GM12878 (cell line): ENCODE data around the gene GPR155. TPM values are rescaled to one million over a fixed set of nuclear protein-coding genes. Genes with fewer than 3 reads are reported as not detected.

ENCODE experiments used
- ATAC-seq: fragments of 200-7000 bp; cut with Tn5 transposase; 3 replicates; pipeline ENCODE4 v1.9.1; 2020; ENCODE audit warnings: mild to moderate bottlenecking, moderate library complexity
- BruUV-seq: library from RNA; stranded (reverse); fragments of 400-500 nt; replicated peaks from 2 replicates; lab custom pipeline; 2021; lab: Mats Ljungman, UMichigan
- CTCF ChIA-PET: fragments of 300-600 bp; sonication (Branson Sonifier 250); formaldehyde crosslinking; extraction: SDS; loops from one replicate; lab custom pipeline; 2021; ENCODE audit warnings: inconsistent platforms; lab: Yijun Ruan, JAX
- POLR2A ChIA-PET: fragments of 350-600 bp; formaldehyde crosslinking; extraction: SDS; loops from one replicate; lab custom pipeline; 2021; ENCODE audit warnings: inconsistent platforms; lab: Charles Lee
- RAD21 ChIA-PET: fragments of 300-600 bp; sonication (Branson Sonifier 250); formaldehyde crosslinking; loops from one replicate; lab custom pipeline; 2023; ENCODE audit warnings: antibody characterized with exemption; ENCODE audit not compliant: unreplicated experiment; lab: Charles Lee
- SMC1A ChIA-PET: fragments of 300-600 bp; sonication (Branson Sonifier 250); formaldehyde crosslinking; loops from one replicate; lab custom pipeline; 2023; ENCODE audit not compliant: unreplicated experiment, uncharacterized antibody; lab: Charles Lee
- DNase-seq: peaks from one replicate; pipeline ENCODE4 v3.0.0-alpha.2; 2011; ENCODE audit warnings: low read depth, low spot score
- FAIRE-seq: peaks from 3 replicates; lab custom pipeline; 2011; peaks lifted over from hg19 to GRCh38; lab: Jason Lieb, UNC
- H2AFZ ChIP-seq: 2 replicates; pipeline ENCODE4 v1.6.0; 2011; ENCODE audit warnings: low read depth, low read length, control low read depth; ENCODE audit not compliant: control insufficient read depth
- H3K27ac ChIP-seq: 2 replicates; pipeline ENCODE4 v1.5.1; 2011; ENCODE audit warnings: control low read depth; ENCODE audit not compliant: control insufficient read depth, insufficient read depth
- H3K27me3 ChIP-seq, 2 experiments: replicated peaks in 1 of 2; 2 replicates each; pipeline versions ENCODE4 v1.6.0 to v1.6.1; 2011; ENCODE audit warnings: low read length in 1 of 2; ENCODE audit not compliant: control insufficient read depth in 2 of 2, insufficient read depth in 2 of 2
- H3K36me3 ChIP-seq, 2 experiments: 2 replicates each; pipeline ENCODE4 v1.5.1; 2011; ENCODE audit warnings: low read length in 1 of 2; ENCODE audit not compliant: control insufficient read depth in 2 of 2, insufficient read depth in 2 of 2
- H3K4me1 ChIP-seq: 2 replicates; pipeline ENCODE4 v1.6.1; 2011; ENCODE audit warnings: mild to moderate bottlenecking, low read length, moderate library complexity, mixed read lengths; ENCODE audit not compliant: control insufficient read depth, insufficient read depth
- H3K4me2 ChIP-seq: 2 replicates; pipeline ENCODE4 v1.6.0; 2011; ENCODE audit warnings: control low read depth; ENCODE audit not compliant: control insufficient read depth, insufficient read depth
- H3K4me3 ChIP-seq: fragments of 200-600 bp; sonication (generic); 2 replicates; pipeline ENCODE4 v1.5.1; 2016
- H3K79me2 ChIP-seq: 2 replicates; pipeline ENCODE4 v1.6.0; 2011; ENCODE audit warnings: low read length; ENCODE audit not compliant: control insufficient read depth, insufficient read depth
- H3K9ac ChIP-seq: 2 replicates; pipeline ENCODE4 v1.8.0; 2011; ENCODE audit warnings: low read length, control low read depth, mixed read lengths; ENCODE audit not compliant: control insufficient read depth, insufficient read depth
- H3K9me3 ChIP-seq: replicated peaks from 3 replicates; pipeline ENCODE4 v1.5.1; 2011; ENCODE audit warnings: mild to moderate bottlenecking, low read length; ENCODE audit not compliant: control insufficient read depth, insufficient read depth
- H4K20me1 ChIP-seq: 2 replicates; pipeline ENCODE4 v1.6.0; 2011; ENCODE audit not compliant: control insufficient read depth, insufficient read depth
- ESRRA ChIP-seq: IDR thresholded peaks from 2 replicates; pipeline ENCODE4 v1.6.1; 2012; ENCODE audit warnings: mild to moderate bottlenecking, low read length, improper control_type of control experiment
- IKZF1 ChIP-seq: fragments of 450-650 bp; conservative IDR thresholded peaks from 2 replicates; pipeline ENCODE4 v1.6.1; 2017; ENCODE audit warnings: antibody characterized with exemption, mild to moderate bottlenecking
- MTA3 ChIP-seq: IDR thresholded peaks from 2 replicates; pipeline ENCODE4 v1.6.1; 2012; ENCODE audit warnings: low read length, inconsistent platforms, borderline replicate concordance
- PAX5 ChIP-seq: IDR thresholded peaks from 2 replicates; pipeline ENCODE4 v1.6.1; 2011; ENCODE audit warnings: low read depth, low read length, borderline replicate concordance
- RAD21 ChIP-seq: IDR thresholded peaks from 2 replicates; pipeline ENCODE4 v1.6.1; 2011; ENCODE audit warnings: mild to moderate bottlenecking, low read depth, low read length, moderate library complexity; ENCODE audit not compliant: insufficient read depth
- YBX1 ChIP-seq: fragments of 450-650 bp; IDR thresholded peaks from 2 replicates; pipeline ENCODE4 v1.6.1; 2016; ENCODE audit warnings: antibody characterized with exemption
- ZNF24 ChIP-seq: fragments of 450-650 bp; IDR thresholded peaks from 2 replicates; pipeline ENCODE4 v1.6.1; 2017; ENCODE audit warnings: antibody characterized with exemption, mild to moderate bottlenecking
- WGBS: methylation state at CpG from one replicate; pipeline ENCODE4 v1.1.6; 2016; ENCODE audit warnings: low lambda C conversion rate; ENCODE audit not compliant: insufficient replicate concordance, insufficient coverage; ENCODE audit errors: missing lambda C conversion rate; 5-methylcytosine and 5-hydroxymethylcytosine counted together
- in situ Hi-C: fragments of 300-500 bp; cut with MboI; formaldehyde crosslinking; loops from 9 replicates; pipeline ENCODE4 v1.14.3; 2018; ENCODE audit warnings: mixed read lengths
- intact Hi-C: fragments of 100-400 bp; cut with micrococcal nuclease; formaldehyde crosslinking; loops from one replicate; pipeline ENCODE4 v1.14.2; 2022; ENCODE audit not compliant: unreplicated experiment
- polyA plus RNA-seq, 11 experiments: library from polyadenylated mRNA; depleted of rRNA in 4 of 11; unstranded in 6 of 11; stranded (reverse) in 5 of 11; fragments of >200 nt; fragmentation: Nextera tagmentation in 4 of 11; fragmentation: Illumina TruSeq in 1 of 11; extraction: Ambion mirVana in 4 of 11; extraction: Trizol in 1 of 11; gene quantifications; 1 replicate in 1 of 11; 2 replicates in 10 of 11; pipeline versions ENCODE4 v1.2.1 to v1.2.3, GENCODE V29; 2011 to 2016; ENCODE audit warnings: inconsistent platforms in 2 of 11, missing spikeins in 2 of 11, low read depth in 1 of 11
- total RNA-seq, 4 experiments: library from RNA; depleted of rRNA in 3 of 4; stranded (reverse); fragments of >200 nt in 3 of 4; fragmentation: Illumina TruSeq in 1 of 4; extraction: Trizol in 1 of 4; gene quantifications; 2 replicates each; pipeline versions ENCODE4 v1.2.1 to v1.2.3, GENCODE V29; 2013 to 2021
- TF ChIP-seq, protein P1 (sequence below): fragments of 450-650 bp; IDR thresholded peaks from 2 replicates; pipeline ENCODE4 v1.6.1; 2018; ENCODE audit warnings: mild to moderate bottlenecking, low read depth, moderate library complexity; ENCODE audit not compliant: partially characterized antibody
- TF ChIP-seq, protein P2 (sequence below): IDR thresholded peaks from 2 replicates; pipeline ENCODE4 v1.6.1; 2012; ENCODE audit warnings: low read depth, low read length, improper control_type of control experiment
- TF ChIP-seq, protein P3 (sequence below): fragments of 450-650 bp; IDR thresholded peaks from 2 replicates; pipeline ENCODE4 v1.6.1; 2017; ENCODE audit warnings: mild to moderate bottlenecking, moderate library complexity

Gene GPR155
- total and polyA plus RNA-seq, 10 of the 15 experiments (the other 5 are each of a cell fraction or from before 2014, with no cell fraction given), result 0.53 to 3.0 (median 1.5) TPM

DNA sequence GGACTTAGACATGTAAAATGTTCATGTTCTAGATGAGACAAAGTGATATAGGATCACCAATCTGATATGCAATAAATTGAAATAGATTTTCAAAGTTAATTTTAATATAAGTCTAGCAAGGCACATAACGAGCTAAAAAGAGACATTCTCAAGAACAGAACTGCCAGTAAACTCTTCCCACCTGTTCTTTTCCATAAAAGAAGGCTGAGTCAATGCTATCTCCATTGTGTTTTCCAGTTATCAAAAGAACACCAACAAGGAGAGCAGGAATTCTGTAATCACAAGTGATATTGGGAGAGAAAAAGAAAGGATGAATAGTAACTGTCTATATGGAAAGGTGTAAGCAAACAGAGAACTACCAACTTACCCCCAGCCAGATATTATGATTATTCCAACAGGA is 25.6 kb downstream of the GPR155 start:
- H2AFZ ChIP-seq, result no peak overlapping the region
- no TSS peak for BruUV-seq
- no peaks in the 10 kb centered on the region for H3K4me1 ChIP-seq
- TF ChIP-seq RAD21, result no peak
- TF ChIP-seq MTA3, result no peak
- TF ChIP-seq ZNF24, result no peak
- TF ChIP-seq IKZF1, result no peak
- TF ChIP-seq, protein P1, sequence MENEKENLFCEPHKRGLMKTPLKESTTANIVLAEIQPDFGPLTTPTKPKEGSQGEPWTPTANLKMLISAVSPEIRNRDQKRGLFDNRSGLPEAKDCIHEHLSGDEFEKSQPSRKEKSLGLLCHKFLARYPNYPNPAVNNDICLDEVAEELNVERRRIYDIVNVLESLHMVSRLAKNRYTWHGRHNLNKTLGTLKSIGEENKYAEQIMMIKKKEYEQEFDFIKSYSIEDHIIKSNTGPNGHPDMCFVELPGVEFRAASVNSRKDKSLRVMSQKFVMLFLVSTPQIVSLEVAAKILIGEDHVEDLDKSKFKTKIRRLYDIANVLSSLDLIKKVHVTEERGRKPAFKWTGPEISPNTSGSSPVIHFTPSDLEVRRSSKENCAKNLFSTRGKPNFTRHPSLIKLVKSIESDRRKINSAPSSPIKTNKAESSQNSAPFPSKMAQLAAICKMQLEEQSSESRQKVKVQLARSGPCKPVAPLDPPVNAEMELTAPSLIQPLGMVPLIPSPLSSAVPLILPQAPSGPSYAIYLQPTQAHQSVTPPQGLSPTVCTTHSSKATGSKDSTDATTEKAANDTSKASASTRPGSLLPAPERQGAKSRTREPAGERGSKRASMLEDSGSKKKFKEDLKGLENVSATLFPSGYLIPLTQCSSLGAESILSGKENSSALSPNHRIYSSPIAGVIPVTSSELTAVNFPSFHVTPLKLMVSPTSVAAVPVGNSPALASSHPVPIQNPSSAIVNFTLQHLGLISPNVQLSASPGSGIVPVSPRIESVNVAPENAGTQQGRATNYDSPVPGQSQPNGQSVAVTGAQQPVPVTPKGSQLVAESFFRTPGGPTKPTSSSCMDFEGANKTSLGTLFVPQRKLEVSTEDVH, result no peak
- TF ChIP-seq, protein P2, sequence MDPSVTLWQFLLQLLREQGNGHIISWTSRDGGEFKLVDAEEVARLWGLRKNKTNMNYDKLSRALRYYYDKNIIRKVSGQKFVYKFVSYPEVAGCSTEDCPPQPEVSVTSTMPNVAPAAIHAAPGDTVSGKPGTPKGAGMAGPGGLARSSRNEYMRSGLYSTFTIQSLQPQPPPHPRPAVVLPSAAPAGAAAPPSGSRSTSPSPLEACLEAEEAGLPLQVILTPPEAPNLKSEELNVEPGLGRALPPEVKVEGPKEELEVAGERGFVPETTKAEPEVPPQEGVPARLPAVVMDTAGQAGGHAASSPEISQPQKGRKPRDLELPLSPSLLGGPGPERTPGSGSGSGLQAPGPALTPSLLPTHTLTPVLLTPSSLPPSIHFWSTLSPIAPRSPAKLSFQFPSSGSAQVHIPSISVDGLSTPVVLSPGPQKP, result no peak
- TF ChIP-seq ESRRA, result no peak
- no peak for TF ChIP-seq PAX5
- TF ChIP-seq YBX1, result no peak
- TF ChIP-seq, protein P3, sequence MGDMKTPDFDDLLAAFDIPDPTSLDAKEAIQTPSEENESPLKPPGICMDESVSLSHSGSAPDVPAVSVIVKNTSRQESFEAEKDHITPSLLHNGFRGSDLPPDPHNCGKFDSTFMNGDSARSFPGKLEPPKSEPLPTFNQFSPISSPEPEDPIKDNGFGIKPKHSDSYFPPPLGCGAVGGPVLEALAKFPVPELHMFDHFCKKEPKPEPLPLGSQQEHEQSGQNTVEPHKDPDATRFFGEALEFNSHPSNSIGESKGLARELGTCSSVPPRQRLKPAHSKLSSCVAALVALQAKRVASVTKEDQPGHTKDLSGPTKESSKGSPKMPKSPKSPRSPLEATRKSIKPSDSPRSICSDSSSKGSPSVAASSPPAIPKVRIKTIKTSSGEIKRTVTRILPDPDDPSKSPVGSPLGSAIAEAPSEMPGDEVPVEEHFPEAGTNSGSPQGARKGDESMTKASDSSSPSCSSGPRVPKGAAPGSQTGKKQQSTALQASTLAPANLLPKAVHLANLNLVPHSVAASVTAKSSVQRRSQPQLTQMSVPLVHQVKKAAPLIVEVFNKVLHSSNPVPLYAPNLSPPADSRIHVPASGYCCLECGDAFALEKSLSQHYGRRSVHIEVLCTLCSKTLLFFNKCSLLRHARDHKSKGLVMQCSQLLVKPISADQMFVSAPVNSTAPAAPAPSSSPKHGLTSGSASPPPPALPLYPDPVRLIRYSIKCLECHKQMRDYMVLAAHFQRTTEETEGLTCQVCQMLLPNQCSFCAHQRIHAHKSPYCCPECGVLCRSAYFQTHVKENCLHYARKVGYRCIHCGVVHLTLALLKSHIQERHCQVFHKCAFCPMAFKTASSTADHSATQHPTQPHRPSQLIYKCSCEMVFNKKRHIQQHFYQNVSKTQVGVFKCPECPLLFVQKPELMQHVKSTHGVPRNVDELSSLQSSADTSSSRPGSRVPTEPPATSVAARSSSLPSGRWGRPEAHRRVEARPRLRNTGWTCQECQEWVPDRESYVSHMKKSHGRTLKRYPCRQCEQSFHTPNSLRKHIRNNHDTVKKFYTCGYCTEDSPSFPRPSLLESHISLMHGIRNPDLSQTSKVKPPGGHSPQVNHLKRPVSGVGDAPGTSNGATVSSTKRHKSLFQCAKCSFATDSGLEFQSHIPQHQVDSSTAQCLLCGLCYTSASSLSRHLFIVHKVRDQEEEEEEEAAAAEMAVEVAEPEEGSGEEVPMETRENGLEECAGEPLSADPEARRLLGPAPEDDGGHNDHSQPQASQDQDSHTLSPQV, result no peak
- H3K9ac ChIP-seq, result no peak overlapping the region
- H3K36me3 ChIP-seq, result no peaks in the 10 kb centered on the region
- intact Hi-C loops, result no loop called here
- ChIA-PET POLR2A (interaction anchor here (1.0 kb wide), 1 partner anchor 35 kb away, joined by 3 read pairs; no protein-coding TSS in a partner anchor), CTCF (interaction anchor here (0.9 to 7.1 kb wide), 22 partner anchors 11 to 288 kb away, joined by 3 to 165 read pairs (median 19); partner anchors contain the start of gene GPR155), SMC1A (interaction anchor here (0.7 to 5.8 kb wide), 23 partner anchors 11 to 391 kb away, joined by 3 to 116 read pairs (median 6); no protein-coding TSS in a partner anchor), RAD21 (interaction anchor here (0.7 to 5.5 kb wide), 13 partner anchors 12 to 288 kb away, joined by 3 to 81 read pairs (median 4); no protein-coding TSS in a partner anchor)
- no peak overlapping the region for H3K27ac ChIP-seq
- ATAC-seq, result no peak
- DNase-seq, result no peak
- H3K27me3 ChIP-seq, result no peaks in the 10 kb centered on the region
- H3K9me3 ChIP-seq, result no peaks in the 10 kb centered on the region
- H3K4me2 ChIP-seq, result no peak overlapping the region
- WGBS, result 29% methylated on average over 1 of the region's 1 CpG
- no peaks in the 10 kb centered on the region for H4K20me1 ChIP-seq
- no peak for FAIRE-seq
- H3K79me2 ChIP-seq, result no peaks in the 10 kb centered on the region
- in situ Hi-C loops, result loop anchor here (5.0 kb wide), 2 partner anchors 61 to 231 kb away; no protein-coding TSS in a partner anchor
- no peak overlapping the region for H3K4me3 ChIP-seq
